GM23338 (cell line): Measurements from ENCODE around the gene CCL17. TPM values are rescaled to one million over a fixed set of nuclear protein-coding genes. Genes with fewer than 3 reads are reported as not detected.

ENCODE experiments used
- ATAC-seq: fragments of 200-7000 bp; cut with Tn5 transposase; 3 replicates; pipeline ENCODE4 v1.9.1; 2020
- DNase-seq: peaks from one replicate; pipeline ENCODE4 v3.0.0-alpha.2; 2015; ENCODE audit warnings: low spot score
- H2AFZ ChIP-seq: fragments of 200-600 bp; sonication (generic); 2 replicates; pipeline ENCODE4 v1.8.0; 2016; ENCODE audit warnings: antibody characterized with exemption, mild to moderate bottlenecking, moderate library complexity
- H3F3A ChIP-seq: fragments of 200-600 bp; sonication (generic); replicated peaks from 2 replicates; pipeline ENCODE4 v1.8.0; 2017; ENCODE audit warnings: antibody characterized with exemption, mixed run types, low read depth
- H3K27ac ChIP-seq: fragments of 200-600 bp; sonication (generic); 2 replicates; pipeline ENCODE4 v1.6.1; 2016; ENCODE audit warnings: low read depth
- H3K27me3 ChIP-seq: fragments of 200-600 bp; sonication (generic); 2 replicates; pipeline ENCODE4 v1.8.0; 2016; ENCODE audit warnings: mild to moderate bottlenecking, mixed run types, moderate library complexity; ENCODE audit not compliant: insufficient read depth
- H3K36me3 ChIP-seq: fragments of 200-600 bp; sonication (generic); 2 replicates; pipeline ENCODE4 v1.8.0; 2016; ENCODE audit warnings: mild to moderate bottlenecking; ENCODE audit not compliant: insufficient read depth
- H3K4me1 ChIP-seq: fragments of 200-600 bp; sonication (generic); 2 replicates; pipeline ENCODE4 v1.8.0; 2016; ENCODE audit warnings: mild to moderate bottlenecking, moderate library complexity; ENCODE audit not compliant: insufficient read depth
- H3K4me2 ChIP-seq: fragments of 200-600 bp; sonication (generic); 2 replicates; pipeline ENCODE4 v1.7.1; 2017; ENCODE audit warnings: mixed run types
- H3K4me3 ChIP-seq: fragments of 200-600 bp; sonication (generic); 2 replicates; pipeline ENCODE4 v1.6.1; 2016; ENCODE audit warnings: mixed run types
- H3K79me2 ChIP-seq: fragments of 200-600 bp; sonication (generic); replicated peaks from 2 replicates; pipeline ENCODE4 v1.8.0; 2017; ENCODE audit warnings: mild to moderate bottlenecking; ENCODE audit not compliant: insufficient read depth
- H3K9me2 ChIP-seq: fragments of 200-600 bp; sonication (generic); 2 replicates; pipeline ENCODE4 v1.8.0; 2017; ENCODE audit not compliant: insufficient read depth
- H4K20me1 ChIP-seq: fragments of 200-600 bp; sonication (generic); replicated peaks from 2 replicates; pipeline ENCODE4 v1.8.0; 2017; ENCODE audit warnings: mild to moderate bottlenecking; ENCODE audit not compliant: insufficient read depth
- H3K27ac Mint-ChIP-seq: 2 replicates; pipeline ENCODE4 v1.8.0; 2020; ENCODE audit warnings: inconsistent platforms, mild to moderate bottlenecking, moderate library complexity, mixed read lengths
- H3K27me3 Mint-ChIP-seq: 3 replicates; pipeline ENCODE4 v1.8.0; 2022; ENCODE audit warnings: low read depth, mild to moderate bottlenecking, moderate library complexity, mixed read lengths, inconsistent platforms; ENCODE audit not compliant: insufficient read depth, poor library complexity
- H3K36me3 Mint-ChIP-seq: 3 replicates; pipeline ENCODE4 v1.8.0; 2021; ENCODE audit warnings: low read depth, mild to moderate bottlenecking, inconsistent platforms, moderate library complexity, mixed read lengths
- H3K4me1 Mint-ChIP-seq: 3 replicates; pipeline ENCODE4 v1.8.0; 2020; ENCODE audit warnings: mild to moderate bottlenecking, inconsistent platforms, mixed read lengths
- H3K4me3 Mint-ChIP-seq: 3 replicates; pipeline ENCODE4 v1.8.0; 2021; ENCODE audit warnings: moderate library complexity, mild to moderate bottlenecking, inconsistent platforms, mixed read lengths
- H3K9me3 Mint-ChIP-seq: 3 replicates; pipeline ENCODE4 v1.8.0; 2020; ENCODE audit warnings: moderate library complexity, mild to moderate bottlenecking, inconsistent platforms, mixed read lengths
- CREB1 ChIP-seq: fragments of 250-450 bp; sonication (Bioruptor Pico); IDR thresholded peaks from 2 replicates; pipeline ENCODE4 v1.5.0; 2020; ENCODE audit warnings: low read depth, mild to moderate bottlenecking, moderate library complexity
- EZH2 ChIP-seq: fragments of 200-600 bp; sonication (generic); IDR thresholded peaks from one replicate; pipeline ENCODE4 v1.8.0; 2017; ENCODE audit warnings: antibody characterized with exemption, mild to moderate bottlenecking, low read depth; ENCODE audit not compliant: unreplicated experiment
- EZH2phosphoT487 ChIP-seq: fragments of 200-600 bp; sonication (generic); IDR thresholded peaks from one replicate; pipeline ENCODE4 v1.8.1; 2018; ENCODE audit warnings: antibody characterized with exemption; ENCODE audit not compliant: unreplicated experiment
- JUNB ChIP-seq: IDR thresholded peaks from one replicate; pipeline ENCODE4 v1.6.1; 2016; ENCODE audit warnings: antibody characterized with exemption; ENCODE audit not compliant: unreplicated experiment
- NANOG ChIP-seq: IDR thresholded peaks from 2 replicates; pipeline ENCODE4 v1.6.1; 2016; ENCODE audit warnings: antibody characterized with exemption, borderline replicate concordance
- POLR2AphosphoS5 ChIP-seq: IDR thresholded peaks from 2 replicates; pipeline ENCODE4 v1.6.1; 2016; ENCODE audit warnings: antibody characterized with exemption, low read depth
- STAT1 ChIP-seq: IDR thresholded peaks from one replicate; pipeline ENCODE4 v1.6.1; 2016; ENCODE audit warnings: antibody characterized with exemption; ENCODE audit not compliant: unreplicated experiment
- ZNF114 ChIP-seq: fragments of 250-450 bp; sonication (Bioruptor Pico); IDR thresholded peaks from 2 replicates; pipeline ENCODE4 v1.5.0; 2020; ENCODE audit warnings: mild to moderate bottlenecking, moderate library complexity
- ZNF331 ChIP-seq: fragments of 250-450 bp; sonication (Bioruptor Pico); IDR thresholded peaks from 2 replicates; pipeline ENCODE4 v1.5.0; 2020; ENCODE audit warnings: low read depth, mild to moderate bottlenecking, moderate library complexity
- polyA plus RNA-seq: library from polyadenylated mRNA; unstranded; fragments of >200 nt; fragmentation: Nextera tagmentation; extraction: Ambion mirVana; gene quantifications from 2 replicates; pipeline ENCODE4 v1.2.1, GENCODE V29; 2016
- total RNA-seq: library from RNA; depleted of rRNA; stranded (reverse); fragments of >200 nt; shearing (Covaris generic); gene quantifications from 2 replicates; pipeline ENCODE4 v1.2.3, GENCODE V29; 2014
- TF ChIP-seq, protein P1 (sequence below), 2 experiments: fragments of 200-600 bp in 1 of 2; sonication (generic) in 1 of 2; conservative IDR thresholded peaks; 2 replicates each; pipeline versions ENCODE4 v1.5.1 to v1.6.1; 2016 to 2017; ENCODE audit warnings: antibody characterized with exemption in 2 of 2, low read depth in 2 of 2, mild to moderate bottlenecking in 2 of 2, moderate library complexity in 1 of 2
- TF ChIP-seq, protein P2 (sequence below): IDR thresholded peaks from 2 replicates; pipeline ENCODE4 v1.6.1; 2016; ENCODE audit warnings: antibody characterized with exemption
- TF ChIP-seq, protein P3 (sequence below): fragments of 250-450 bp; sonication (Bioruptor Pico); IDR thresholded peaks from 2 replicates; pipeline ENCODE4 v1.5.0; 2020; ENCODE audit warnings: mild to moderate bottlenecking, moderate library complexity
- TF ChIP-seq, protein P4 (sequence below): IDR thresholded peaks from one replicate; pipeline ENCODE4 v1.6.1; 2018; ENCODE audit warnings: antibody characterized with exemption; ENCODE audit not compliant: unreplicated experiment

Gene CCL17
- total and polyA plus RNA-seq, 2 experiments from 2014 or later: not detected

DNA sequence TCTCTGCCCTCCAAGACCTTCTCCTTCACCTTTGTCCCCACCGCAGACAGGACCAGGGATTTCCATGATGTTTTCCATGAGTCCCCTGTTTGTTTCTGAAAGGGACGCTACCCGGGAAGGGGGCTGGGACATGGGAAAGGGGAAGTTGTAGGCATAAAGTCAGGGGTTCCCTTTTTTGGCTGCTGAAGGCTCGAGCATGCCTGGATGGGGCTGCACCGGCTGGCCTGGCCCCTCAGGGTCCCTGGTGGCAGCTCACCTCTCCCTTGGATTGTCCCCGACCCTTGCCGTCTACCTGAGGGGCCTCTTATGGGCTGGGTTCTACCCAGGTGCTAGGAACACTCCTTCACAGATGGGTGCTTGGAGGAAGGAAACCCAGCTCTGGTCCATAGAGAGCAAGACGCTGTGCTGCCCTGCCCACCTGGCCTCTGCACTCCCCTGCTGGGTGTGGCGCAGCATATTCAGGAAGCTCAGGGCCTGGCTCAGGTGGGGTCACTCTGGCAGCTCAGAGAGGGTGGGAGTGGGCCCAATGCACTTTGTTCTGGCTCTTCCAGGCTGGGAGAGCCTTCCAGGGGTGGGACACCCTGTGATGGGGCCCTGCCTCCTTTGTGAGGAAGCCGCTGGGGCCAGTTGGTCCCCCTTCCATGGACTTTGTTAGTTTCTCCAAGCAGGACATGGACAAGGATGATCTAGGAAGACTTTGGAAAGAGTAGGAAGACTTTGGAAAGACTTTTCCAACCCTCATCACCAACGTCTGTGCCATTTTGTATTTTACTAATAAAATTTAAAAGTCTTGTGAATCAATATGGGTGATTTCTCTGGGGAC, 20.1 kb upstream of the CCL17 start:
- DNase-seq (no peak), ATAC-seq (no peak)
- Mint-ChIP-seq H3K36me3 (no peaks in the 10 kb centered on the region), H3K9me3 (no peaks in the 10 kb centered on the region; the same call in 2 of the 3 replicates), H3K4me1 (peaks cover 4% of the 10 kb centered on the region), H3K4me3 (no peak overlapping the region; the same call in 2 of the 3 replicates), H3K27ac (no peak overlapping the region), H3K27me3 (peaks cover 13% of the 10 kb centered on the region)
- H4K20me1 ChIP-seq: no peaks in the 10 kb centered on the region
- H3K4me1 ChIP-seq: no peaks in the 10 kb centered on the region
- TF ChIP-seq, protein P1, sequence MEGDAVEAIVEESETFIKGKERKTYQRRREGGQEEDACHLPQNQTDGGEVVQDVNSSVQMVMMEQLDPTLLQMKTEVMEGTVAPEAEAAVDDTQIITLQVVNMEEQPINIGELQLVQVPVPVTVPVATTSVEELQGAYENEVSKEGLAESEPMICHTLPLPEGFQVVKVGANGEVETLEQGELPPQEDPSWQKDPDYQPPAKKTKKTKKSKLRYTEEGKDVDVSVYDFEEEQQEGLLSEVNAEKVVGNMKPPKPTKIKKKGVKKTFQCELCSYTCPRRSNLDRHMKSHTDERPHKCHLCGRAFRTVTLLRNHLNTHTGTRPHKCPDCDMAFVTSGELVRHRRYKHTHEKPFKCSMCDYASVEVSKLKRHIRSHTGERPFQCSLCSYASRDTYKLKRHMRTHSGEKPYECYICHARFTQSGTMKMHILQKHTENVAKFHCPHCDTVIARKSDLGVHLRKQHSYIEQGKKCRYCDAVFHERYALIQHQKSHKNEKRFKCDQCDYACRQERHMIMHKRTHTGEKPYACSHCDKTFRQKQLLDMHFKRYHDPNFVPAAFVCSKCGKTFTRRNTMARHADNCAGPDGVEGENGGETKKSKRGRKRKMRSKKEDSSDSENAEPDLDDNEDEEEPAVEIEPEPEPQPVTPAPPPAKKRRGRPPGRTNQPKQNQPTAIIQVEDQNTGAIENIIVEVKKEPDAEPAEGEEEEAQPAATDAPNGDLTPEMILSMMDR (conservative IDR thresholded peaks at IDR 0.05; ENCODE audit: low read depth in 2 of 2): no peak
- no peak for TF ChIP-seq JUNB
- TF ChIP-seq NANOG: no peak
- TF ChIP-seq EZH2: no peak
- no peak for TF ChIP-seq ZNF331 (CRISPR knock-in tag)
- TF ChIP-seq CREB1 (CRISPR knock-in tag): no peak
- no peak for TF ChIP-seq STAT1
- no peak for TF ChIP-seq EZH2phosphoT487
- TF ChIP-seq, protein P2, sequence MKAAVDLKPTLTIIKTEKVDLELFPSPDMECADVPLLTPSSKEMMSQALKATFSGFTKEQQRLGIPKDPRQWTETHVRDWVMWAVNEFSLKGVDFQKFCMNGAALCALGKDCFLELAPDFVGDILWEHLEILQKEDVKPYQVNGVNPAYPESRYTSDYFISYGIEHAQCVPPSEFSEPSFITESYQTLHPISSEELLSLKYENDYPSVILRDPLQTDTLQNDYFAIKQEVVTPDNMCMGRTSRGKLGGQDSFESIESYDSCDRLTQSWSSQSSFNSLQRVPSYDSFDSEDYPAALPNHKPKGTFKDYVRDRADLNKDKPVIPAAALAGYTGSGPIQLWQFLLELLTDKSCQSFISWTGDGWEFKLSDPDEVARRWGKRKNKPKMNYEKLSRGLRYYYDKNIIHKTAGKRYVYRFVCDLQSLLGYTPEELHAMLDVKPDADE: no peak
- TF ChIP-seq, protein P3, sequence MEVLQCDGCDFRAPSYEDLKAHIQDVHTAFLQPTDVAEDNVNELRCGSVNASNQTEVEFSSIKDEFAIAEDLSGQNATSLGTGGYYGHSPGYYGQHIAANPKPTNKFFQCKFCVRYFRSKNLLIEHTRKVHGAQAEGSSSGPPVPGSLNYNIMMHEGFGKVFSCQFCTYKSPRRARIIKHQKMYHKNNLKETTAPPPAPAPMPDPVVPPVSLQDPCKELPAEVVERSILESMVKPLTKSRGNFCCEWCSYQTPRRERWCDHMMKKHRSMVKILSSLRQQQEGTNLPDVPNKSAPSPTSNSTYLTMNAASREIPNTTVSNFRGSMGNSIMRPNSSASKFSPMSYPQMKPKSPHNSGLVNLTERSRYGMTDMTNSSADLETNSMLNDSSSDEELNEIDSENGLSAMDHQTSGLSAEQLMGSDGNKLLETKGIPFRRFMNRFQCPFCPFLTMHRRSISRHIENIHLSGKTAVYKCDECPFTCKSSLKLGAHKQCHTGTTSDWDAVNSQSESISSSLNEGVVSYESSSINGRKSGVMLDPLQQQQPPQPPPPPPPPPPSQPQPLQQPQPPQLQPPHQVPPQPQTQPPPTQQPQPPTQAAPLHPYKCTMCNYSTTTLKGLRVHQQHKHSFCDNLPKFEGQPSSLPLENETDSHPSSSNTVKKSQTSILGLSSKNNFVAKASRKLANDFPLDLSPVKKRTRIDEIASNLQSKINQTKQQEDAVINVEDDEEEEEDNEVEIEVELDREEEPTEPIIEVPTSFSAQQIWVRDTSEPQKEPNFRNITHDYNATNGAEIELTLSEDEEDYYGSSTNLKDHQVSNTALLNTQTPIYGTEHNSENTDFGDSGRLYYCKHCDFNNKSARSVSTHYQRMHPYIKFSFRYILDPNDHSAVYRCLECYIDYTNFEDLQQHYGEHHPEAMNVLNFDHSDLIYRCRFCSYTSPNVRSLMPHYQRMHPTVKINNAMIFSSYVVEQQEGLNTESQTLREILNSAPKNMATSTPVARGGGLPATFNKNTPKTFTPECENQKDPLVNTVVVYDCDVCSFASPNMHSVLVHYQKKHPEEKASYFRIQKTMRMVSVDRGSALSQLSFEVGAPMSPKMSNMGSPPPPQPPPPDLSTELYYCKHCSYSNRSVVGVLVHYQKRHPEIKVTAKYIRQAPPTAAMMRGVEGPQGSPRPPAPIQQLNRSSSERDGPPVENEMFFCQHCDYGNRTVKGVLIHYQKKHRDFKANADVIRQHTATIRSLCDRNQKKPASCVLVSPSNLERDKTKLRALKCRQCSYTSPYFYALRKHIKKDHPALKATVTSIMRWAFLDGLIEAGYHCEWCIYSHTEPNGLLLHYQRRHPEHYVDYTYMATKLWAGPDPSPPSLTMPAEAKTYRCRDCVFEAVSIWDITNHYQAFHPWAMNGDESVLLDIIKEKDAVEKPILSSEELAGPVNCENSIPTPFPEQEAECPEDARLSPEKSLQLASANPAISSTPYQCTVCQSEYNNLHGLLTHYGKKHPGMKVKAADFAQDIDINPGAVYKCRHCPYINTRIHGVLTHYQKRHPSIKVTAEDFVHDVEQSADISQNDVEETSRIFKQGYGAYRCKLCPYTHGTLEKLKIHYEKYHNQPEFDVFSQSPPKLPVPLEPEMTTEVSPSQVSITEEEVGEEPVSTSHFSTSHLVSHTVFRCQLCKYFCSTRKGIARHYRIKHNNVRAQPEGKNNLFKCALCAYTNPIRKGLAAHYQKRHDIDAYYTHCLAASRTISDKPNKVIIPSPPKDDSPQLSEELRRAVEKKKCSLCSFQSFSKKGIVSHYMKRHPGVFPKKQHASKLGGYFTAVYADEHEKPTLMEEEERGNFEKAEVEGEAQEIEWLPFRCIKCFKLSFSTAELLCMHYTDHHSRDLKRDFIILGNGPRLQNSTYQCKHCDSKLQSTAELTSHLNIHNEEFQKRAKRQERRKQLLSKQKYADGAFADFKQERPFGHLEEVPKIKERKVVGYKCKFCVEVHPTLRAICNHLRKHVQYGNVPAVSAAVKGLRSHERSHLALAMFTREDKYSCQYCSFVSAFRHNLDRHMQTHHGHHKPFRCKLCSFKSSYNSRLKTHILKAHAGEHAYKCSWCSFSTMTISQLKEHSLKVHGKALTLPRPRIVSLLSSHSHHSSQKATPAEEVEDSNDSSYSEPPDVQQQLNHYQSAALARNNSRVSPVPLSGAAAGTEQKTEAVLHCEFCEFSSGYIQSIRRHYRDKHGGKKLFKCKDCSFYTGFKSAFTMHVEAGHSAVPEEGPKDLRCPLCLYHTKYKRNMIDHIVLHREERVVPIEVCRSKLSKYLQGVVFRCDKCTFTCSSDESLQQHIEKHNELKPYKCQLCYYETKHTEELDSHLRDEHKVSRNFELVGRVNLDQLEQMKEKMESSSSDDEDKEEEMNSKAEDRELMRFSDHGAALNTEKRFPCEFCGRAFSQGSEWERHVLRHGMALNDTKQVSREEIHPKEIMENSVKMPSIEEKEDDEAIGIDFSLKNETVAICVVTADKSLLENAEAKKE (CRISPR knock-in tag): no peak
- TF ChIP-seq, protein P4, sequence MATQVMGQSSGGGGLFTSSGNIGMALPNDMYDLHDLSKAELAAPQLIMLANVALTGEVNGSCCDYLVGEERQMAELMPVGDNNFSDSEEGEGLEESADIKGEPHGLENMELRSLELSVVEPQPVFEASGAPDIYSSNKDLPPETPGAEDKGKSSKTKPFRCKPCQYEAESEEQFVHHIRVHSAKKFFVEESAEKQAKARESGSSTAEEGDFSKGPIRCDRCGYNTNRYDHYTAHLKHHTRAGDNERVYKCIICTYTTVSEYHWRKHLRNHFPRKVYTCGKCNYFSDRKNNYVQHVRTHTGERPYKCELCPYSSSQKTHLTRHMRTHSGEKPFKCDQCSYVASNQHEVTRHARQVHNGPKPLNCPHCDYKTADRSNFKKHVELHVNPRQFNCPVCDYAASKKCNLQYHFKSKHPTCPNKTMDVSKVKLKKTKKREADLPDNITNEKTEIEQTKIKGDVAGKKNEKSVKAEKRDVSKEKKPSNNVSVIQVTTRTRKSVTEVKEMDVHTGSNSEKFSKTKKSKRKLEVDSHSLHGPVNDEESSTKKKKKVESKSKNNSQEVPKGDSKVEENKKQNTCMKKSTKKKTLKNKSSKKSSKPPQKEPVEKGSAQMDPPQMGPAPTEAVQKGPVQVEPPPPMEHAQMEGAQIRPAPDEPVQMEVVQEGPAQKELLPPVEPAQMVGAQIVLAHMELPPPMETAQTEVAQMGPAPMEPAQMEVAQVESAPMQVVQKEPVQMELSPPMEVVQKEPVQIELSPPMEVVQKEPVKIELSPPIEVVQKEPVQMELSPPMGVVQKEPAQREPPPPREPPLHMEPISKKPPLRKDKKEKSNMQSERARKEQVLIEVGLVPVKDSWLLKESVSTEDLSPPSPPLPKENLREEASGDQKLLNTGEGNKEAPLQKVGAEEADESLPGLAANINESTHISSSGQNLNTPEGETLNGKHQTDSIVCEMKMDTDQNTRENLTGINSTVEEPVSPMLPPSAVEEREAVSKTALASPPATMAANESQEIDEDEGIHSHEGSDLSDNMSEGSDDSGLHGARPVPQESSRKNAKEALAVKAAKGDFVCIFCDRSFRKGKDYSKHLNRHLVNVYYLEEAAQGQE: no peak
- TF ChIP-seq POLR2AphosphoS5: no peak
- no peak for TF ChIP-seq ZNF114
- no peaks in the 10 kb centered on the region for H3K27me3 ChIP-seq
- no peaks in the 10 kb centered on the region for H3K79me2 ChIP-seq
- H3K4me3 ChIP-seq: no peak overlapping the region
- no peak overlapping the region for H3K4me2 ChIP-seq
- no peak overlapping the region for H3K27ac ChIP-seq
- 0 out of 2 replicates have a peak, but pooled peaks cover 4% of the 10 kb centered on the region for H3F3A ChIP-seq
- H3K9me2 ChIP-seq: no peaks in the 10 kb centered on the region
- no peaks in the 10 kb centered on the region for H3K36me3 ChIP-seq
- no peak overlapping the region for H2AFZ ChIP-seq
